Measurements from ENCODE around the gene TM9SF4.

The TM9SF4 gene

DNA sequence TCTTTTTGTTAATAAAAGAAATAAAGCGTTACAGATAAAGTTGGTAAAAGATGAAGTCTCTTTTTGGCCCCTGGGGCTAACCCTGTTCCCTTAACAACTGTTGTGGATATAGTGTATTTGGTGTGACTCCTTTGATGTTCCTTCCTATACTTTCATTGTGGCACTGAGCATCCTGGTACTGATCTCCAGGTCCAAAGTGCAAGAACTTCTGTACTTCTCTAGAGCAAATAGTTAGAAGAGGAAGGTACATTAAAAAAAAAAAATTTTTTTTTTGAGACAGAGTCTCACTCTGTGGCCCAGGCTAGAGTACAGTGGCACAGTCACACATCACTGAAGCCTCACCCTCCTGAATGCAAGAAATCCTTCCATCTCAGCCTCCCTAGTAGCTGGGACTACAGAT lies 104.4 kb downstream of the TM9SF4 start:
- TF ChIP-seq ZFP30 (CRISPR knock-in tag; IDR thresholded peaks at IDR 0.05): no peak
- no peak for TF ChIP-seq ZFP3 (CRISPR knock-in tag; IDR thresholded peaks at IDR 0.05)
- TF ChIP-seq PPARA (CRISPR knock-in tag; IDR thresholded peaks at IDR 0.05; ENCODE audit: borderline replicate concordance): no peak
- TF ChIP-seq, protein P1, sequence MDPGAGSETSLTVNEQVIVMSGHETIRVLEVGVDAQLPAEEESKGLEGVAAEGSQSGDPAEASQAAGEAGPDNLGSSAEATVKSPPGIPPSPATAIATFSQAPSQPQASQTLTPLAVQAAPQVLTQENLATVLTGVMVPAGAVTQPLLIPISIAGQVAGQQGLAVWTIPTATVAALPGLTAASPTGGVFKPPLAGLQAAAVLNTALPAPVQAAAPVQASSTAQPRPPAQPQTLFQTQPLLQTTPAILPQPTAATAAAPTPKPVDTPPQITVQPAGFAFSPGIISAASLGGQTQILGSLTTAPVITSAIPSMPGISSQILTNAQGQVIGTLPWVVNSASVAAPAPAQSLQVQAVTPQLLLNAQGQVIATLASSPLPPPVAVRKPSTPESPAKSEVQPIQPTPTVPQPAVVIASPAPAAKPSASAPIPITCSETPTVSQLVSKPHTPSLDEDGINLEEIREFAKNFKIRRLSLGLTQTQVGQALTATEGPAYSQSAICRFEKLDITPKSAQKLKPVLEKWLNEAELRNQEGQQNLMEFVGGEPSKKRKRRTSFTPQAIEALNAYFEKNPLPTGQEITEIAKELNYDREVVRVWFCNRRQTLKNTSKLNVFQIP (CRISPR knock-in tag; IDR thresholded peaks at IDR 0.05; ENCODE audit: borderline replicate concordance, low read depth): no peak
- no peak for TF ChIP-seq TCF4 (CRISPR knock-in tag; IDR thresholded peaks at IDR 0.05; ENCODE audit: borderline replicate concordance)
- TF ChIP-seq, protein P2, sequence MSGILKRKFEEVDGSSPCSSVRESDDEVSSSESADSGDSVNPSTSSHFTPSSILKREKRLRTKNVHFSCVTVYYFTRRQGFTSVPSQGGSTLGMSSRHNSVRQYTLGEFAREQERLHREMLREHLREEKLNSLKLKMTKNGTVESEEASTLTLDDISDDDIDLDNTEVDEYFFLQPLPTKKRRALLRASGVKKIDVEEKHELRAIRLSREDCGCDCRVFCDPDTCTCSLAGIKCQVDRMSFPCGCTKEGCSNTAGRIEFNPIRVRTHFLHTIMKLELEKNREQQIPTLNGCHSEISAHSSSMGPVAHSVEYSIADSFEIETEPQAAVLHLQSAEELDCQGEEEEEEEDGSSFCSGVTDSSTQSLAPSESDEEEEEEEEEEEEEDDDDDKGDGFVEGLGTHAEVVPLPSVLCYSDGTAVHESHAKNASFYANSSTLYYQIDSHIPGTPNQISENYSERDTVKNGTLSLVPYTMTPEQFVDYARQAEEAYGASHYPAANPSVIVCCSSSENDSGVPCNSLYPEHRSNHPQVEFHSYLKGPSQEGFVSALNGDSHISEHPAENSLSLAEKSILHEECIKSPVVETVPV (CRISPR knock-in tag; IDR thresholded peaks at IDR 0.05): no peak
- no peak for TF ChIP-seq GLIS3 (CRISPR knock-in tag; IDR thresholded peaks at IDR 0.05)
- TF ChIP-seq ESRRG (CRISPR knock-in tag; IDR thresholded peaks at IDR 0.05): no peak
- TF ChIP-seq, protein P3, sequence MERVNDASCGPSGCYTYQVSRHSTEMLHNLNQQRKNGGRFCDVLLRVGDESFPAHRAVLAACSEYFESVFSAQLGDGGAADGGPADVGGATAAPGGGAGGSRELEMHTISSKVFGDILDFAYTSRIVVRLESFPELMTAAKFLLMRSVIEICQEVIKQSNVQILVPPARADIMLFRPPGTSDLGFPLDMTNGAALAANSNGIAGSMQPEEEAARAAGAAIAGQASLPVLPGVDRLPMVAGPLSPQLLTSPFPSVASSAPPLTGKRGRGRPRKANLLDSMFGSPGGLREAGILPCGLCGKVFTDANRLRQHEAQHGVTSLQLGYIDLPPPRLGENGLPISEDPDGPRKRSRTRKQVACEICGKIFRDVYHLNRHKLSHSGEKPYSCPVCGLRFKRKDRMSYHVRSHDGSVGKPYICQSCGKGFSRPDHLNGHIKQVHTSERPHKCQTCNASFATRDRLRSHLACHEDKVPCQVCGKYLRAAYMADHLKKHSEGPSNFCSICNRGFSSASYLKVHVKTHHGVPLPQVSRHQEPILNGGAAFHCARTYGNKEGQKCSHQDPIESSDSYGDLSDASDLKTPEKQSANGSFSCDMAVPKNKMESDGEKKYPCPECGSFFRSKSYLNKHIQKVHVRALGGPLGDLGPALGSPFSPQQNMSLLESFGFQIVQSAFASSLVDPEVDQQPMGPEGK (CRISPR knock-in tag; IDR thresholded peaks at IDR 0.05; ENCODE audit: borderline replicate concordance): no peak
- TF ChIP-seq CSDC2 (CRISPR knock-in tag; IDR thresholded peaks at IDR 0.05): no peak
- no peak for TF ChIP-seq OSR1 (CRISPR knock-in tag; IDR thresholded peaks at IDR 0.05)
- no peak for ATAC-seq

DNA sequence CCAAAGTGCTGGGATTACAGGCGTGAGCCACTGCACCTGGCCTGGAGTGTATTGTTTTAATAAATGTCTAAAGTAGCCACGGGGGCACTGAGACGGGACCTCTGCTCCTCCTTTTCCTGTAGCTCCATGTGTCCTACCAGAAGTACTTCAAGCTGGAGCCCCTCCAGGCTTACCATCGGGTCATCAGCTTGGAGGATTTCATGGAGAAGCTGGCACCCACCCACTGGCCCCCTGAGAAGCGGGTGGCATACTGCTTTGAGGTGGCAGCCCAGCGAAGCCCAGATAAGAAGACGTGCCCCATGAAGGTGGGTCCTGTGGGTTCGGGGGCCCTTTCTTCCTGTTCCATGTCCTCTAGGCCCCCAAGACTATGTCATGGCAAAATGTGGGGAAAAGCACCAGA lies 105.6 kb downstream of the TM9SF4 start:
- no peak for TF ChIP-seq ZNF8 (CRISPR knock-in tag; IDR thresholded peaks at IDR 0.05)
- ATAC-seq: no peak

DNA sequence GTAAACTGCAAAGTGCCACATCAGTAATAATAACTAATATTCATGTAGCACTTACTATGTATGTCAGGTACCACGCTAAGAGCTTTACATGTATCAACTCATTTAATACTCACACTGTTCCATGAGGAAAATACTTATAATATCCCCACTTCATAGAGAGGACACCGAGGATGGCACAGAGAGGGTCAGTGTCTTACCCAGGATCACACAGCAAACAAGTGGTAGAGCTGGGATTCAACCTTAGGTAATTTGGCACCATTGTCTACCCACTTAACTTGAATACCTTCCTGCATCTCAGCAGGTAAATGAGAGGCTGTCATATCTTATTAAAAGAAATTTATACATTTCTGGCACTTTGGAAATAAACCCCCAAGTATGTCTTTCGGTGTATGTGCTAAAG lies 106.2 kb downstream of the TM9SF4 start:
- TF ChIP-seq ARNTL (CRISPR knock-in tag; IDR thresholded peaks at IDR 0.05; ENCODE audit: borderline replicate concordance, low read depth) (no peak), ISL1 (CRISPR knock-in tag; IDR thresholded peaks at IDR 0.05) (no peak), CREB5 (CRISPR knock-in tag; IDR thresholded peaks at IDR 0.05; ENCODE audit: low read depth) (no peak), CSDC2 (CRISPR knock-in tag; IDR thresholded peaks at IDR 0.05) (no peak), ZFP3 (CRISPR knock-in tag; IDR thresholded peaks at IDR 0.05) (no peak), OSR1 (CRISPR knock-in tag; IDR thresholded peaks at IDR 0.05) (no peak), ZFP30 (CRISPR knock-in tag; IDR thresholded peaks at IDR 0.05) (no peak), GLIS3 (CRISPR knock-in tag; IDR thresholded peaks at IDR 0.05) (no peak), ZNF565 (CRISPR knock-in tag; conservative IDR thresholded peaks at IDR 0.05; ENCODE audit: low read depth) (no peak), ZNF70 (CRISPR knock-in tag; IDR thresholded peaks at IDR 0.05) (no peak), TSHZ2 (CRISPR knock-in tag; IDR thresholded peaks at IDR 0.05) (no peak), TOX (CRISPR knock-in tag; IDR thresholded peaks at IDR 0.05; ENCODE audit: borderline replicate concordance) (no peak), ZC3H10 (CRISPR knock-in tag; IDR thresholded peaks at IDR 0.05) (no peak), PPARA (CRISPR knock-in tag; IDR thresholded peaks at IDR 0.05; ENCODE audit: borderline replicate concordance) (no peak), TCF4 (CRISPR knock-in tag; IDR thresholded peaks at IDR 0.05; ENCODE audit: borderline replicate concordance) (no peak)
- TF ChIP-seq, protein P2 (CRISPR knock-in tag; IDR thresholded peaks at IDR 0.05): no peak
- TF ChIP-seq, protein P3 (CRISPR knock-in tag; IDR thresholded peaks at IDR 0.05; ENCODE audit: borderline replicate concordance): no peak
- TF ChIP-seq, protein P1 (CRISPR knock-in tag; IDR thresholded peaks at IDR 0.05; ENCODE audit: borderline replicate concordance, low read depth): no peak
- no peak for ATAC-seq
